Suprapubic skin (tissue), 4 donors: ENCODE measurements around the gene VRTN.

Experiments used
- POLR2A ChIP-seq, 2 donors: fragments of 450-650 bp; IDR thresholded peaks; one replicate each; pipeline ENCODE4 v1.6.1; 2017; ENCODE audit warnings: antibody characterized with exemption in 2 of 2, mild to moderate bottlenecking in 2 of 2, moderate library complexity in 2 of 2
- POLR2AphosphoS5 ChIP-seq, 3 donors: sonication (generic); formaldehyde crosslinking; IDR thresholded peaks; one replicate each; pipeline ENCODE4 v1.6.1; 2017; ENCODE audit warnings: antibody characterized with exemption in 3 of 3
- TF ChIP-seq, protein P1 (sequence below), 2 donors: fragments of 200-600 bp in 1 of 2; fragments of 450-650 bp in 1 of 2; sonication (generic) in 1 of 2; IDR thresholded peaks; one replicate each; pipeline ENCODE4 v1.5.1; 2016 to 2019; ENCODE audit warnings: antibody characterized with exemption in 2 of 2, mild to moderate bottlenecking in 1 of 2, moderate library complexity in 1 of 2

DNA sequence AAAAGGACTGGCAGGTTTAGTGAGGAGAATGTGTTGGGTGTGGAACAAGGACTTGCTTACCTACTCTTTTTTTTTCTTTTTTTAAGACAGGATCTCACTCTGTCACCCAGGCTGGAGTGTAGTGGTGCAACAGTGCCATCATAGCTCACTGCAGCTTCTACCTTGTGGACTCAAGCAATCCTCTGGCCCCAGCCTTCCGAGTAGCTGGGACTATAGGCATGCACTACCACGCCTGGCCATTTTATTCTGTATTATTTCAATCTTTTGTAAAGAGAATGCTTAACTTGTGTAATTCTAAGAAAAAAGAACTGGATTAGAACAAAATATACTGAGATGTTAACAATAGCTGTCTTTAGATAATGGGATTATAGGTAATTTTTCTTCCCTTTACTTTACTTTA, 1.9 kb upstream of the VRTN start:
- TF ChIP-seq POLR2AphosphoS5 (IDR thresholded peaks at IDR 0.05), result no peak
- no peak for TF ChIP-seq POLR2A (IDR thresholded peaks at IDR 0.05)
- TF ChIP-seq, protein P1, sequence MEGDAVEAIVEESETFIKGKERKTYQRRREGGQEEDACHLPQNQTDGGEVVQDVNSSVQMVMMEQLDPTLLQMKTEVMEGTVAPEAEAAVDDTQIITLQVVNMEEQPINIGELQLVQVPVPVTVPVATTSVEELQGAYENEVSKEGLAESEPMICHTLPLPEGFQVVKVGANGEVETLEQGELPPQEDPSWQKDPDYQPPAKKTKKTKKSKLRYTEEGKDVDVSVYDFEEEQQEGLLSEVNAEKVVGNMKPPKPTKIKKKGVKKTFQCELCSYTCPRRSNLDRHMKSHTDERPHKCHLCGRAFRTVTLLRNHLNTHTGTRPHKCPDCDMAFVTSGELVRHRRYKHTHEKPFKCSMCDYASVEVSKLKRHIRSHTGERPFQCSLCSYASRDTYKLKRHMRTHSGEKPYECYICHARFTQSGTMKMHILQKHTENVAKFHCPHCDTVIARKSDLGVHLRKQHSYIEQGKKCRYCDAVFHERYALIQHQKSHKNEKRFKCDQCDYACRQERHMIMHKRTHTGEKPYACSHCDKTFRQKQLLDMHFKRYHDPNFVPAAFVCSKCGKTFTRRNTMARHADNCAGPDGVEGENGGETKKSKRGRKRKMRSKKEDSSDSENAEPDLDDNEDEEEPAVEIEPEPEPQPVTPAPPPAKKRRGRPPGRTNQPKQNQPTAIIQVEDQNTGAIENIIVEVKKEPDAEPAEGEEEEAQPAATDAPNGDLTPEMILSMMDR (IDR thresholded peaks at IDR 0.05), result no peak
